Renal pelvis (tissue), 4 donors: ENCODE measurements around the gene AKAP6. TPM values are rescaled to one million over a fixed set of nuclear protein-coding genes. Genes with fewer than 3 reads are reported as not detected.
"Not testable (repeated sequence)": the region's sequence is repeated elsewhere in the genome, so short reads cannot be mapped to it uniquely, and the experiment has no call there.

Experiments
- DNase-seq: peaks from one replicate; pipeline ENCODE4 v3.0.0-alpha.2; 2013
- polyA plus RNA-seq, 3 donors: library from polyadenylated mRNA; unstranded; fragments of 120-200 nt; gene quantifications; one replicate each; pipeline ENCODE4 v1.2.1, GENCODE V29; 2013; ENCODE audit not compliant: insufficient read length in 3 of 3

The AKAP6 gene
- polyA plus RNA-seq, 3 donors = 2.2 to 4.6 (median 2.5) TPM

DNA sequence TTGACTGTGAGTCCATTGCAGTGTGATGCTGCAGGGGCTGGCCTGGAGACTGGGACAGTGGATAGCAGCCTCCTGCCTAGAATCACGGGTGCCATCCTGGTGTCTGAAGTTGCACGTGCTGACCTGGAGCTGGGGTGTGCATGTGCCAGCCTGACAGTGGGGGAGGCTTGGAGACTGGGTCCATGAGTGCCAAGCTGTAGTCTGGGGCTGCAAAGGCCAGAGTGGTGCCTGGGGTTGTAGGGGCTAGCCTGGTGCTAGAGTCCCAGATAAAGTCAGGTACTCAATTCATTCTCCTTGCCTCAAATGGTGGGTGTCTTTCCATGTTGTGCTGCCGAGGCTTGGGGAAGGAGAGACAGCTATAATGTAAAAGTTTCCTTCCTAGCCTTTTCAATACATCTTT, 427.7 kb downstream of the AKAP6 start:
- DNase-seq = no peak

DNA sequence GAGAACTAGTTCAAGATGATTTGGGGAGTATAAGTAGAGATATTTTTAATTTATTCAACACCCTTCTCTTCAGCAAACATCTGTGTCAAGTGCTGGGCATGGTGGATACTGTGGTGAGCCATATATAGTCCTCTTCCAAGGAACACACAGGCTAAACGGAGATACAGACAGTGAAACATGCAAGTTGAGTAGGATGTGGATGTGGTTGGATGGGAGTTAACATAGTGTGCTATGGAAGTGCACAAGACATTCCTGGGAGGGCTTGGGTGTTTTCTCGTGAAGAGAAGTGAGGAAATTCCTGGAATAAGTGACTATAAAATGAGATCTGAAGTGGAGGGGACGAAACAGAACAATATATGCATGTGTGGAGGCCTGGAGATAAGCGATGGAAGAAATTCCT, 428.5 kb downstream of the AKAP6 start:
- DNase-seq = no peak

DNA sequence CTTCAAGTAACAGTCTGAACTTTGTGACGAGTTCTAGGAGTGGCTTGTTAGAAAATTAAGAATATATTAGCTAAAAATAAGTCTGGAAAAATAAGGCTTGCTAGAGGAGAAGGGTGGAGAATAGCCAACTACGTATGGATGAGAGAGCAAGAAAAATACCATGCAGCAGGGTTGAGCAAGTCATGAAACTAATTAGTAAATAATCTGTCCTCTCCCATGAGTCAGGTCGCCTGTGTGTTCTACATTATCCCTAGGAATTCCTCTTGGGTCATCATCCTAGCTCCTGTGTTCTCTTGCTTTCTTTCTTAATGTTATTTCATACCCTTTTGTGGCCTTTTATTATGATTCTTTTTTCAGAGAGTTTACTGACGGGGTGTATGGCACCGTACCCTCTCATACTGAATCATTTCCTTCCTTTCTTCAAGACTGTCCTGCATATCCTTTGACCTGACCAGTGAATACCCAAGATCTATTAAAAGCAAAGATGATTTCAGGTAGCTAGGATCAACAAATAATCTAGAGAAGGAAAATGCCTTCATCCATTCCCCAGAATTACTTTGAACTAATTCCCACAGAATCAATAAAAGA, 432.4 kb downstream of the AKAP6 start:
- no peak for DNase-seq

- DNase-seq = no peak
Observed at GRCh38 chr14:32762886-32763285, 433.8 kb downstream of the AKAP6 start.

DNA sequence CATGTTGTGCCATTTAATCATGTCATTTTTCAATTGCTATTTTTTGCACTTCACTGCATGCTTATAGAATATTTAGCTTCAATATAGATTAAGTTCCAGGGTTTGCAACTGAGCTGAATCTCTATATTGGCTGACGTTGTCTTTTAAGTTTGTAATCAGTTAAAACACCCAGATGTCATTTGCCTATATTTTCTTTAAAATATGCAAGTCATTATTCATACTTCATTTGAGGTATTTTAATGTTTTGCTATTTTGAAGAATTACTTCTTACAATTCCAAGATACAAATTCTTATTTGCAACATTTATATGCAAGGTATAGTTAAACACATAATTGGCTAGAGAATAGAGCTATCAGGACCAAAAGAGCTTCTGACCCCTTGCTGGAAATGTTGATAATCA, 434.6 kb downstream of the AKAP6 start:
- no peak for DNase-seq

DNA sequence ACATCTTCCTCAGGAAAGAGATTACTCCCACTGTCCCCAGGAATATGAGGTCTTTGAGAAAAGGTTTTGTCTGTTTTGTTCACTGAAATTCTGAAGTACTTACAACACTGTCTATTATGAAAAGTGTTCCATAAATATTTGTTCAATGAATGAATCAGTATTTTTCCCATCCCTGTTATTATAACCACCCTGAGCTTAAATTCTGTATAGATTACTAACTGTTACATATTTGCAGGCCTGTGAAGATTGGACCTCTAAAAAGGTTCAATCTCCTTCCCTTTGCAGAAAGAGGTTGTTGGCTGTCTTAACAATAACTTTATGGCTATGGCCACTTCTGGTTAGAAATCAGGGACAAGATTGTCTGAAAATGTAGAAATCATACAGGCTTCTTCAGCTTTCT, 435.0 kb downstream of the AKAP6 start:
- DNase-seq = no peak

- no peak for DNase-seq
Observed at GRCh38 chr14:32770422-32770821, 441.3 kb downstream of the AKAP6 start.

- DNase-seq = no peak
Observed at GRCh38 chr14:32774214-32774613, 445.1 kb downstream of the AKAP6 start.

- no peak for DNase-seq
Observed at GRCh38 chr14:32779840-32780239, 450.7 kb downstream of the AKAP6 start.

DNA sequence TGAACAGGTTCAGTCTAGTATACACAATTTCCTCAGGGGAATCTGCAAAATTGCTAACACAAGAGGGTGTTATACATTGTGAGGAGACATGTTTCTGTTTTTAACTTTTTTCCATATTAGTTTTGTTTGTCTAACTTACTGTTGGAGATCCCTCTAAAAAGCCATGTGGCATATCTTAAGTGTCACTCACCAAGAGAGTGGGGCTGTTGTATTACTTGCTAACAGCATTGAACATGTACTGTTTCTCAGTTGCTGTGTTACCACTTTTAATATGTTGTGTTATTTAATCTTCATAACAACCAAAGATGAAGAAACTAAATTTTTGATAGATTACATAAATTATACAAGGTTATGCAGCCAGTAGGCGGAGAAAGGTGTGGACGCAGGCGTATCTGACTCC, 455.3 kb downstream of the AKAP6 start:
- DNase-seq = no peak

DNA sequence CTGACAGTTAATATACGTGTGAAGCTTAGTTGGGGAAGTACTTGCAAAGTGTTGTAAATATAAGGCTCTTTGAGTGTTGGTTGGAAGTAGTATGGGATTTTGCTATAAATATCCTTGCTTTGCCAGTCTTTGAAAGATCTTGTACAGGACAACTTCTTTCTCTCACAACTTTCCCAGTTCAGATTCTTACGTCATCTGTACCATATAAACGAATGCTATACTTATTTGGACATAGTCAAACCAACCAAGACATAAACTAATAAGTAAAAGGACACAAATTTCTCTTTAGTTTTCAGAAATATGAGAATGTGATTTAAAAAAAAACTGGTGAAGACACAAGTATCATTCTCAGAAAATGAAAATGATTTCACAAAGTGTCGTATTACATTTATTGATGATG, 456.5 kb downstream of the AKAP6 start:
- no peak for DNase-seq

- no peak for DNase-seq
Observed at GRCh38 chr14:32786886-32787285, 457.8 kb downstream of the AKAP6 start.

- DNase-seq = not testable (repeated sequence)
Observed at GRCh38 chr14:32793033-32793432, 463.9 kb downstream of the AKAP6 start.

DNA sequence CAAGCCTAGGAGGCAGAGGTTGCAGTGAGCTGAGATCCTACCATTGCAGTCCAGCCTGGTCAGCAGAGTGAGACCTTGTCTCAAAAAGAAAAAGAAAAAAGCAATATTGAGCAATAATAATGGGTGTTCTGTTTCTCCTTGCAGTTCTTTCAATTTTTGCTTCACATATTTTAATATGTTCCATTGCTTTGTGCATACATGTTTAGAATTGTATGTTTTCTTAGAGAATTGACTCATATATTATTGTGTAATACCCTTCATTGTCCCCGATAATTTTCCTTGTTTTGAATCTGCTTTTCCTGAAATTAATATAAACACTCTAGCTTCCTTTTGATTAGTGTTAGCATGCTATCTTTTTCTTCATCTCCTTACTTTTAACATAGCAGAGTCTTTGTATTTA, 471.2 kb downstream of the AKAP6 start:
- no peak for DNase-seq

DNA sequence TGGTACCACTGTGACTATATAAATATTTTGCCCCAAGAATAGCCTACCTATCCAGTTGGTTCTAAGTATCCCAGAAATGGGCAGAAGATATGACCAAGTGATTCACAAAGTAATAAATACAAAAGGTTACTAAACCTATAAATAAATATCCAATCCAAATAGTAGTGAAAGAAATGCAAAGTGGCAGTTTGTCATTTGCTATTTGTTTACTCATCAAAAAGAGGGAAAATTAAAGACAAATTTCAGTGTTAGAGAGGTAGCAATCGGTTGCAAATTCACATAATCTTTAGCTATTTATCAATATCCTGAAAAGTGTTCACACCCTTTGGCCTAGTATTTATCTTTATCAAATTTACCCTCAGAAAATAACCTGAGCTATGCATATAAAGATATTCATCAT, 473.2 kb downstream of the AKAP6 start:
- no peak for DNase-seq

- DNase-seq = no peak
Observed at GRCh38 chr14:32805979-32806378, 476.9 kb downstream of the AKAP6 start.

DNA sequence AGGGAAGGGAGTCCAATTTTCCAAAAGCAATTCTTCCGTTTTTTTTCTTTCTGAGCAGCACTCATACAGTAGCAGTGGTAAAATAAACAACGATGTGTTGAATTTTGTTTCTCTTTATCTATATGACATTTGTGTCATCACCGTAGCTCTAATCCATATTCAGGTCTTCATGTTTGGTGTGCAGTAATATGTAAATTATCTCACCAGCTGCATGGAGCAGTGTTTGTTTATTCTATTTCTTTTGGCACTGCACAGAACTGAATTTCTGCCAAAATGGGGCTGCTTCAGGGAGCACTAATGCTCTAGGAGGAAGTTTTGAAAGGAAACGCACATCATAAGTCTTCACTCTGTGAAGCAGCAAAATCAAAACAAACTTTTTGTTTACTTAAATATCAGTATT, 479.5 kb downstream of the AKAP6 start:
- peak; percentile 42 for DNase-seq

GRCh38 chr14:32809255-32809654, 480.2 kb downstream of the AKAP6 start:
- DNase-seq = no peak

- DNase-seq = no peak
Observed at GRCh38 chr14:32813401-32813800, 484.3 kb downstream of the AKAP6 start.

DNA sequence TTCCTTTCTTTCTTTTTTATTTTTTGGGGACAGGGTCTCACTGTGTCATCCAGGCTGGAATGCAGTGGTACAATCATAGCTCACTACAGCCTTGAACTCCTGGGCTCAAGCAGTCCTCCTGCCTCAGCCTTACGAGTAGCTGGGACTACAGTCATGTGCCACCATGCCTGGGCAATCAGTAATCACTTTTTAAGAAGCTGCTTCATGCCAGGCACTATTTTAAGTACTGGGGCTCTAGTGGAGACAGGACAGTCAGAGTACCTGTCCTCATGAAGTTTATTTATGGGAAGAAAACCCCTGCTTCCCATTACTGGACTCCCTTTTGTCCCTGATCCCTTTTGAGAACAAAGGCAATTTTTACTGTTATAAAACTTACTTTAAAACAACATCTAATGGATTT, 485.6 kb downstream of the AKAP6 start:
- DNase-seq = no peak

- DNase-seq = no peak
Observed at GRCh38 chr14:32816588-32816987, 487.5 kb downstream of the AKAP6 start.

GRCh38 chr14:32817780-32818179, 488.7 kb downstream of the AKAP6 start:
- no peak for DNase-seq

GRCh38 chr14:32818581-32818980, 489.5 kb downstream of the AKAP6 start:
- no peak for DNase-seq

GRCh38 chr14:32820181-32820580, 491.1 kb downstream of the AKAP6 start:
- DNase-seq = no peak

DNA sequence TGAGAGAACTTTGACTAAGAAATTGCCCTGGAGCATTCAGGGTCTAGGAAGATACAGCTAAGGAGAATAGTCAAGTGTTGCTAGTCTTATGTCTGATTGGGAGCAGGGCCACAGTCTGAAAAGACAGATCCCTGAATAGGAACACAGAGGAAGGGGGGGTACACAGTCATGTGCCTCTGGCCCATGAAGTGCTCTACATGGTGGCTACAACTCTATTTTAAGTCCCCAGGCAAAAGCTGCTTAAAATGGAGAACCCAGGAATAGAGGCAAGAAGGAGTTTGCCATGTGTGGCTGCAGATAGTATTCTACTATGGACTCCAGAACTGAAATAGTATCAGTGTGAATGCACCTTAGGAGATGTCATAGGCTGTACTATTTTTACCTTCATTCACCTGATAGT, 491.6 kb downstream of the AKAP6 start:
- DNase-seq = no peak
